ENCODE data around the gene PKD1.

DNA sequence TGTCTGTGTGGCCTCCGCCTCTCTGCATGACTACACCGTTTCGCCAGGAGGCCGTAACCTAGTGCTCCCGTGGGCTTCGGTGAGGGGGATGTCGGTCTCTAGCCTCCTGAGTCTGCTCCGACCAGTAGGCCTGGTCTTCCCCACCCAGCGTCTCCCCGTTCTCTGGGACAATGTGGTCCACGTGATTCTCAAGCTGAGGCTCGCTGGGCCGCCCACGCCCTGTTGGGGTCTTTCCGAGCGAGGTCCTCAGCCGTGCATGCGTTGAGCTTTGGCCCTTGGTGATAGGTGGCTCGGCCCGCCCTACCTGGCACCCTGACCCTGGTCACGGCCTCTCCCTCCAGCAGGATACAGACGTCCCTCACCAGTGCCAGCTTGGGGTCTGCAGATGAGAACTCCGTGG, 57.0 kb downstream of the PKD1 start:
- TF ChIP-seq, protein P1, sequence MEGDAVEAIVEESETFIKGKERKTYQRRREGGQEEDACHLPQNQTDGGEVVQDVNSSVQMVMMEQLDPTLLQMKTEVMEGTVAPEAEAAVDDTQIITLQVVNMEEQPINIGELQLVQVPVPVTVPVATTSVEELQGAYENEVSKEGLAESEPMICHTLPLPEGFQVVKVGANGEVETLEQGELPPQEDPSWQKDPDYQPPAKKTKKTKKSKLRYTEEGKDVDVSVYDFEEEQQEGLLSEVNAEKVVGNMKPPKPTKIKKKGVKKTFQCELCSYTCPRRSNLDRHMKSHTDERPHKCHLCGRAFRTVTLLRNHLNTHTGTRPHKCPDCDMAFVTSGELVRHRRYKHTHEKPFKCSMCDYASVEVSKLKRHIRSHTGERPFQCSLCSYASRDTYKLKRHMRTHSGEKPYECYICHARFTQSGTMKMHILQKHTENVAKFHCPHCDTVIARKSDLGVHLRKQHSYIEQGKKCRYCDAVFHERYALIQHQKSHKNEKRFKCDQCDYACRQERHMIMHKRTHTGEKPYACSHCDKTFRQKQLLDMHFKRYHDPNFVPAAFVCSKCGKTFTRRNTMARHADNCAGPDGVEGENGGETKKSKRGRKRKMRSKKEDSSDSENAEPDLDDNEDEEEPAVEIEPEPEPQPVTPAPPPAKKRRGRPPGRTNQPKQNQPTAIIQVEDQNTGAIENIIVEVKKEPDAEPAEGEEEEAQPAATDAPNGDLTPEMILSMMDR (IDR thresholded peaks at IDR 0.05; ENCODE audit: low read depth, low read length), result no peak
- no peak for TF ChIP-seq POLR2A (IDR thresholded peaks at IDR 0.05; ENCODE audit: extremely low read depth, insufficient read length)
- TF ChIP-seq MYC (IDR thresholded peaks at IDR 0.05; ENCODE audit: low read depth, low read length), result no peak
- TF ChIP-seq, protein P2, sequence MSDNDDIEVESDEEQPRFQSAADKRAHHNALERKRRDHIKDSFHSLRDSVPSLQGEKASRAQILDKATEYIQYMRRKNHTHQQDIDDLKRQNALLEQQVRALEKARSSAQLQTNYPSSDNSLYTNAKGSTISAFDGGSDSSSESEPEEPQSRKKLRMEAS (IDR thresholded peaks at IDR 0.05; ENCODE audit: low read depth, low read length), result no peak

Data from NB4 (cell line).